K562 (cell line): ENCODE results near the gene OOSP3. TPM values are rescaled to one million over a fixed set of nuclear protein-coding genes. Genes with fewer than 3 reads are reported as not detected.

Source experiments
- ATAC-seq: fragments of 200-7000 bp; cut with Tn5 transposase; 3 replicates; pipeline ENCODE4 v1.9.1; 2020; ENCODE audit warnings: moderate library complexity
- BruUV-seq: library from RNA; stranded (reverse); fragments of 400-500 nt; replicated peaks from 2 replicates; lab custom pipeline; 2021; lab: Mats Ljungman, UMichigan
- CTCF ChIA-PET: fragments of 300-600 bp; formaldehyde crosslinking; extraction: SDS; loops from one replicate; lab custom pipeline; 2021; ENCODE audit warnings: low intra/inter-chr PET ratio; lab: Yijun Ruan, JAX
- POLR2A ChIA-PET: fragments of 300-600, 350-650 bp; sonication (Branson Sonifier 250); formaldehyde crosslinking; extraction: SDS; loops from one replicate; lab custom pipeline; 2021; ENCODE audit warnings: antibody characterized with exemption, inconsistent platforms; lab: Yijun Ruan, JAX
- DNase-seq, 4 experiments: peaks; one replicate each; pipeline versions ENCODE4 v3.0.0 to v3.0.0-alpha.2; 2011 to 2018; ENCODE audit warnings: low spot score in 3 of 4, mixed read lengths in 3 of 4; ENCODE audit errors: extremely low read depth in 1 of 4
- FAIRE-seq: peaks from 2 replicates; lab custom pipeline; 2011; peaks lifted over from hg19 to GRCh38; lab: Jason Lieb, UNC
- H2AFZ ChIP-seq: 2 replicates; pipeline ENCODE4 v1.6.0; 2011; ENCODE audit warnings: low read depth, low read length, control low read depth, inconsistent platforms
- H3K27ac ChIP-seq: fragments of 200-600 bp; 3 replicates; pipeline ENCODE4 v1.8.0; 2011; ENCODE audit warnings: low read depth, mild to moderate bottlenecking, control low read depth, inconsistent platforms, low read length, moderate library complexity, mixed read lengths; ENCODE audit errors: extremely low read depth
- H3K27me3 ChIP-seq, 2 experiments: fragments of 300-600 bp in 1 of 2; 2 replicates in 1 of 2; 3 replicates in 1 of 2; pipeline versions ENCODE4 v1.6.0 to v1.8.0; 2011; ENCODE audit warnings: inconsistent platforms in 2 of 2, low read length in 2 of 2, mild to moderate bottlenecking in 1 of 2, mixed read lengths in 1 of 2, moderate library complexity in 1 of 2; ENCODE audit not compliant: control insufficient read depth in 2 of 2, insufficient read depth in 2 of 2
- H3K36me3 ChIP-seq: fragments of 300-600 bp; 3 replicates; pipeline ENCODE4 v1.8.0; 2011; ENCODE audit warnings: mild to moderate bottlenecking, low read length, inconsistent platforms; ENCODE audit not compliant: control insufficient read depth, insufficient read depth
- H3K4me1 ChIP-seq, 2 experiments: fragments of 200-600 bp in 1 of 2; replicated peaks in 1 of 2; 2 replicates in 1 of 2; 3 replicates in 1 of 2; pipeline versions ENCODE4 v1.5.1 to v1.8.0; 2011; ENCODE audit warnings: inconsistent platforms in 2 of 2, low read length in 2 of 2, mild to moderate bottlenecking in 1 of 2, mixed read lengths in 1 of 2, moderate library complexity in 1 of 2; ENCODE audit not compliant: control insufficient read depth in 2 of 2, insufficient read depth in 2 of 2
- H3K4me2 ChIP-seq: 2 replicates; pipeline ENCODE4 v1.6.1; 2011; ENCODE audit warnings: low read length, control low read depth, inconsistent platforms, mixed read lengths; ENCODE audit not compliant: insufficient read depth
- H3K4me3 ChIP-seq: fragments of 200-600 bp; sonication (generic), shearing (Covaris generic); 2 replicates; pipeline ENCODE4 v1.5.1; 2016; ENCODE audit warnings: control low read depth, inconsistent platforms
- H3K79me2 ChIP-seq: fragments of 200-600 bp; 3 replicates; pipeline ENCODE4 v1.8.0; 2011; ENCODE audit warnings: low read length, inconsistent platforms; ENCODE audit not compliant: control insufficient read depth, insufficient read depth
- H3K9ac ChIP-seq, 2 experiments: 2 replicates each; pipeline versions ENCODE4 v1.6.0 to v1.6.1; 2011; ENCODE audit warnings: low read depth in 2 of 2, low read length in 2 of 2, control low read depth in 1 of 2, inconsistent platforms in 1 of 2, mild to moderate bottlenecking in 1 of 2, mixed read lengths in 1 of 2; ENCODE audit not compliant: insufficient read depth in 1 of 2
- H3K9me1 ChIP-seq: one replicate; pipeline ENCODE4 v1.6.0; 2011; ENCODE audit warnings: inconsistent platforms, mild to moderate bottlenecking, low read length, moderate library complexity; ENCODE audit not compliant: control insufficient read depth, insufficient read depth
- H3K9me3 ChIP-seq: replicated peaks from 2 replicates; pipeline ENCODE4 v1.5.1; 2011; ENCODE audit warnings: low read depth, low read length, inconsistent platforms; ENCODE audit not compliant: control insufficient read depth, insufficient read depth
- H4K20me1 ChIP-seq: replicated peaks from 2 replicates; pipeline ENCODE4 v1.6.1; 2011; ENCODE audit warnings: low read length, inconsistent platforms, mixed read lengths; ENCODE audit not compliant: control insufficient read depth, insufficient read depth
- GABPA ChIP-seq: fragments of 200-800 bp; sonication (Bioruptor generic); conservative IDR thresholded peaks from 2 replicates; pipeline ENCODE4 v1.6.1; 2016; ENCODE audit warnings: low read depth, missing genetic modification characterization, missing compliant biosample characterization
- HES1 ChIP-seq: fragments of 450-650 bp; IDR thresholded peaks from 2 replicates; pipeline ENCODE4 v1.6.1; 2016; ENCODE audit warnings: low read depth, mild to moderate bottlenecking, moderate library complexity
- KDM2B ChIP-seq: fragments of 250-450 bp; sonication (Bioruptor Pico); IDR thresholded peaks from 2 replicates; pipeline ENCODE4 v1.8.0; 2021; ENCODE audit warnings: mild to moderate bottlenecking, moderate library complexity
- PTRF ChIP-seq: fragments of 450-650 bp; IDR thresholded peaks from 2 replicates; pipeline ENCODE4 v1.6.1; 2016; ENCODE audit warnings: mild to moderate bottlenecking, missing genetic modification characterization, missing compliant biosample characterization
- SRSF1 ChIP-seq: fragments of 200-400 bp; formaldehyde crosslinking; IDR thresholded peaks from 2 replicates; pipeline ENCODE4 v1.6.1; 2017; ENCODE audit warnings: mild to moderate bottlenecking, low read depth, low read length, moderate library complexity
- TARDBP ChIP-seq: fragments of 450-650 bp; IDR thresholded peaks from 2 replicates; pipeline ENCODE4 v1.6.1; 2016
- ZKSCAN1 ChIP-seq: fragments of 150-350 bp; IDR thresholded peaks from 2 replicates; pipeline ENCODE4 v1.6.1; 2016; ENCODE audit warnings: low read depth, low read length
- ZNF140 ChIP-seq: fragments of 250-450 bp; sonication (Bioruptor Pico); IDR thresholded peaks from 2 replicates; pipeline ENCODE4 v1.8.0; 2021; ENCODE audit warnings: moderate library complexity, mild to moderate bottlenecking, inconsistent platforms
- ZNF830 ChIP-seq: fragments of 250-450 bp; sonication (Bioruptor Pico); IDR thresholded peaks from 2 replicates; pipeline ENCODE4 v1.5.0; 2021; ENCODE audit warnings: mild to moderate bottlenecking
- WGBS: fragments of 100-300 bp; shearing (Covaris generic); methylation state at CpG from one replicate; pipeline ENCODE4 v1.1.6; 2016; ENCODE audit warnings: low coverage, mixed read lengths; ENCODE audit not compliant: insufficient coverage; ENCODE audit errors: missing lambda C conversion rate; 5-methylcytosine and 5-hydroxymethylcytosine counted together
- in situ Hi-C: fragments of 300-500 bp; cut with MboI; formaldehyde crosslinking; loops from 4 replicates; pipeline ENCODE4 v1.15.0; 2018; ENCODE audit warnings: inconsistent platforms, mixed read lengths
- intact Hi-C: fragments of 100-400 bp; cut with micrococcal nuclease; formaldehyde crosslinking; loops from 2 replicates; pipeline ENCODE4 v1.14.2; 2022
- polyA plus RNA-seq, 8 experiments: library from polyadenylated mRNA; depleted of rRNA in 4 of 8; stranded (reverse) in 5 of 8; unstranded in 3 of 8; fragments of >200 nt; fragmentation: Nextera tagmentation in 2 of 8; fragmentation: Illumina TruSeq in 1 of 8; extraction: Ambion mirVana in 2 of 8; extraction: Trizol in 1 of 8; gene quantifications; 2 replicates each; pipeline versions ENCODE4 v1.2.1 to v1.2.3, GENCODE V29; 2011 to 2014; ENCODE audit warnings: inconsistent platforms in 1 of 8, missing spikeins in 1 of 8
- total RNA-seq, 7 experiments: library from RNA; depleted of rRNA in 6 of 7; stranded (reverse); fragments of >200 nt in 6 of 7; fragmentation: Illumina TruSeq in 2 of 7; extraction: Trizol in 2 of 7; gene quantifications; 2 replicates each; pipeline versions ENCODE4 v1.2.1 to v1.2.3, GENCODE V29; 2011 to 2021; ENCODE audit warnings: low replicate concordance in 1 of 7
- TF ChIP-seq, protein P1 (sequence below): fragments of 250-450 bp; sonication (Bioruptor Pico); IDR thresholded peaks from 2 replicates; pipeline ENCODE4 v1.8.0; 2021; ENCODE audit warnings: mild to moderate bottlenecking, moderate library complexity
- TF ChIP-seq, protein P2 (sequence below): fragments of 450-650 bp; IDR thresholded peaks from 2 replicates; pipeline ENCODE4 v1.7.0; 2016; ENCODE audit warnings: borderline replicate concordance

OOSP3 gene
- total and polyA plus RNA-seq, 9 of the 15 experiments (the other 6 are each of a cell fraction or from before 2014, with no cell fraction given) = 0.09 to 0.32 (median 0.15) TPM; not detected in 6

DNA sequence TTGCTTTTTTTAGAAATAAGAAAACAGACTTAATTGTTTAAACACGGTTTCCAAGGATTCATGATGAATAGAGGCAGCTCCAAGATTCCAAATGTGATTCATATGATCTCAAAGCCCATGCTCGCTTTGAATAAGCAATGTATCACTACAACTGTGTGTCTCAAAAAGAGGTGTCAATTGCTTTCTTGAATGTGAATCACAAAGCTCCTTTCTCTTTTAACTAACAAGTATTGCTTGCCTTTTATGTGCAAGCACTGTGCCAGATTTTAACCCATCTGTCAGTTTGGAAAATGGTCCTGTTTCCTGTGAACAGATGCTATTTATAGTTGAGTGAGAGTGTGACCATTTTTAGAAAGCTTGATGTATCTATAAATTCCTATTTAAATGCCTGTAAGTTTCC, 66.1 kb downstream of the OOSP3 start:
- H3K36me3 ChIP-seq = no peaks in the 10 kb centered on the region
- no TSS peak for BruUV-seq
- H3K9me3 ChIP-seq = no peaks in the 10 kb centered on the region
- no peak overlapping the region for H3K4me3 ChIP-seq
- in situ Hi-C loops = no loop called here
- no peak for FAIRE-seq
- H3K9ac ChIP-seq = no peak overlapping the region
- no peak overlapping the region for H2AFZ ChIP-seq
- no peak overlapping the region for H3K27ac ChIP-seq
- no peaks in the 10 kb centered on the region for H4K20me1 ChIP-seq
- no peaks in the 10 kb centered on the region for H3K79me2 ChIP-seq
- intact Hi-C loops = no loop called here
- POLR2A ChIA-PET = interaction anchor here (0.6 kb wide), 1 partner anchor 781 kb away, joined by 3 read pairs; no protein-coding TSS in a partner anchor
- H3K4me1 ChIP-seq = no peaks in the 10 kb centered on the region; a peak in 1 of 5 replicates
- no peaks in the 10 kb centered on the region for H3K9me1 ChIP-seq
- WGBS = 43% methylated on average over 2 of the region's 2 CpGs
- H3K4me2 ChIP-seq = no peak overlapping the region
- DNase-seq = no peak
- ATAC-seq = no peak
- H3K27me3 ChIP-seq = no peaks in the 10 kb centered on the region
- CTCF ChIA-PET = no interaction called here
- no peak for TF ChIP-seq ZKSCAN1
- TF ChIP-seq PTRF (tag) = no peak
- TF ChIP-seq HES1 = no peak
- TF ChIP-seq GABPA (tag) = no peak
- TF ChIP-seq ZNF830 (CRISPR knock-in tag) = no peak
- no peak for TF ChIP-seq ZNF140 (CRISPR knock-in tag)
- no peak for TF ChIP-seq TARDBP
- TF ChIP-seq, protein P1, sequence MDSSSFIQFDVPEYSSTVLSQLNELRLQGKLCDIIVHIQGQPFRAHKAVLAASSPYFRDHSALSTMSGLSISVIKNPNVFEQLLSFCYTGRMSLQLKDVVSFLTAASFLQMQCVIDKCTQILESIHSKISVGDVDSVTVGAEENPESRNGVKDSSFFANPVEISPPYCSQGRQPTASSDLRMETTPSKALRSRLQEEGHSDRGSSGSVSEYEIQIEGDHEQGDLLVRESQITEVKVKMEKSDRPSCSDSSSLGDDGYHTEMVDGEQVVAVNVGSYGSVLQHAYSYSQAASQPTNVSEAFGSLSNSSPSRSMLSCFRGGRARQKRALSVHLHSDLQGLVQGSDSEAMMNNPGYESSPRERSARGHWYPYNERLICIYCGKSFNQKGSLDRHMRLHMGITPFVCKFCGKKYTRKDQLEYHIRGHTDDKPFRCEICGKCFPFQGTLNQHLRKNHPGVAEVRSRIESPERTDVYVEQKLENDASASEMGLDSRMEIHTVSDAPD (CRISPR knock-in tag) = no peak
- TF ChIP-seq, protein P2, sequence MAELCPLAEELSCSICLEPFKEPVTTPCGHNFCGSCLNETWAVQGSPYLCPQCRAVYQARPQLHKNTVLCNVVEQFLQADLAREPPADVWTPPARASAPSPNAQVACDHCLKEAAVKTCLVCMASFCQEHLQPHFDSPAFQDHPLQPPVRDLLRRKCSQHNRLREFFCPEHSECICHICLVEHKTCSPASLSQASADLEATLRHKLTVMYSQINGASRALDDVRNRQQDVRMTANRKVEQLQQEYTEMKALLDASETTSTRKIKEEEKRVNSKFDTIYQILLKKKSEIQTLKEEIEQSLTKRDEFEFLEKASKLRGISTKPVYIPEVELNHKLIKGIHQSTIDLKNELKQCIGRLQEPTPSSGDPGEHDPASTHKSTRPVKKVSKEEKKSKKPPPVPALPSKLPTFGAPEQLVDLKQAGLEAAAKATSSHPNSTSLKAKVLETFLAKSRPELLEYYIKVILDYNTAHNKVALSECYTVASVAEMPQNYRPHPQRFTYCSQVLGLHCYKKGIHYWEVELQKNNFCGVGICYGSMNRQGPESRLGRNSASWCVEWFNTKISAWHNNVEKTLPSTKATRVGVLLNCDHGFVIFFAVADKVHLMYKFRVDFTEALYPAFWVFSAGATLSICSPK = no peak
- TF ChIP-seq SRSF1 = no peak
- TF ChIP-seq KDM2B (CRISPR knock-in tag) = no peak
